PC-3 (cell line): ENCODE results near the gene FHL2. TPM values are rescaled to one million over a fixed set of nuclear protein-coding genes. Genes with fewer than 3 reads are reported as not detected.
A peak's percentile ranks its signal among the peaks of the same experiment; 100 is the strongest.

Experiments used
- ATAC-seq: fragments of 200-7000 bp; cut with Tn5 transposase; 2 replicates; pipeline ENCODE4 v1.9.1; 2020; ENCODE audit warnings: mild to moderate bottlenecking, moderate library complexity
- BruUV-seq: library from RNA; stranded (reverse); fragments of 400-500 nt; replicated peaks from 2 replicates; lab custom pipeline; 2021; lab: Mats Ljungman, UMichigan
- CTCF ChIA-PET: fragments of 300-600 bp; sonication (Branson Sonifier 250); formaldehyde crosslinking; loops from one replicate; lab custom pipeline; 2022; ENCODE audit warnings: antibody characterized with exemption; lab: Charles Lee
- POLR2A ChIA-PET: fragments of 300-600 bp; sonication (Branson Sonifier 250); formaldehyde crosslinking; loops from one replicate; lab custom pipeline; 2022; ENCODE audit warnings: antibody characterized with exemption; ENCODE audit not compliant: unreplicated experiment; lab: Charles Lee
- DNase-seq: peaks from one replicate; pipeline ENCODE4 v3.0.0-alpha.2; 2015
- H2AFZ ChIP-seq: fragments of 300-600 bp; sonication (generic); 2 replicates; pipeline ENCODE4 v1.6.0; 2016; ENCODE audit warnings: antibody characterized with exemption, low read length
- H3F3A ChIP-seq: fragments of 300-600 bp; sonication (generic); one replicate; pipeline ENCODE4 v1.6.0; 2017; ENCODE audit warnings: antibody characterized with exemption, low read length, control low read depth, mild to moderate bottlenecking; ENCODE audit not compliant: unreplicated experiment
- H3K27ac ChIP-seq: fragments of 300-600 bp; sonication (generic); 2 replicates; pipeline ENCODE4 v1.5.1; 2016; ENCODE audit warnings: mild to moderate bottlenecking, low read length
- H3K27me3 ChIP-seq: fragments of 300-600 bp; sonication (generic); 2 replicates; pipeline ENCODE4 v1.6.1; 2016; ENCODE audit warnings: low read length, mixed read lengths
- H3K36me3 ChIP-seq: fragments of 300-600 bp; sonication (generic); 2 replicates; pipeline ENCODE4 v1.6.1; 2016; ENCODE audit warnings: low read depth, mixed run types, low read length, mixed read lengths
- H3K4me1 ChIP-seq: fragments of 300-600 bp; sonication (generic); 2 replicates; pipeline ENCODE4 v1.5.1; 2016; ENCODE audit warnings: low read length; ENCODE audit not compliant: insufficient read depth
- H3K4me2 ChIP-seq: fragments of 300-600 bp; sonication (generic); 2 replicates; pipeline ENCODE4 v1.6.0; 2016; ENCODE audit warnings: low read length
- H3K4me3 ChIP-seq: fragments of 300-600 bp; sonication (generic); 2 replicates; pipeline ENCODE4 v1.5.1; 2016; ENCODE audit warnings: mild to moderate bottlenecking, low read length, mixed read lengths
- H3K79me2 ChIP-seq: fragments of 300-600 bp; sonication (generic); 2 replicates; pipeline ENCODE4 v1.6.1; 2017; ENCODE audit warnings: low read length, mixed read lengths
- H3K9ac ChIP-seq: fragments of 300-600 bp; sonication (generic); 2 replicates; pipeline ENCODE4 v1.6.0; 2016; ENCODE audit warnings: mild to moderate bottlenecking, low read length
- H3K9me2 ChIP-seq: fragments of 300-600 bp; sonication (generic); replicated peaks from 2 replicates; pipeline ENCODE4 v1.6.1; 2016; ENCODE audit warnings: mixed run types, low read length, mixed read lengths
- H3K9me3 ChIP-seq: fragments of 300-600 bp; sonication (generic); 2 replicates; pipeline ENCODE4 v1.6.1; 2016; ENCODE audit warnings: low read length, mixed read lengths
- H4K20me1 ChIP-seq: fragments of 300-600 bp; sonication (generic); 2 replicates; pipeline ENCODE4 v1.6.1; 2016; ENCODE audit warnings: low read length, mixed read lengths
- EZH2 ChIP-seq: fragments of 300-600 bp; sonication (generic); IDR thresholded peaks from one replicate; pipeline ENCODE4 v1.6.1; 2017; ENCODE audit warnings: antibody characterized with exemption, mild to moderate bottlenecking, low read length; ENCODE audit not compliant: unreplicated experiment
- EZH2phosphoT487 ChIP-seq: fragments of 300-600 bp; sonication (generic); IDR thresholded peaks from 2 replicates; pipeline ENCODE4 v1.6.1; 2018; ENCODE audit warnings: mild to moderate bottlenecking, antibody characterized with exemption, low read length, borderline replicate concordance
- intact Hi-C: fragments of 100-400 bp; cut with micrococcal nuclease; formaldehyde crosslinking; loops from 2 replicates; pipeline ENCODE4 v1.9.0; 2023
- total RNA-seq: library from RNA; depleted of rRNA; stranded (reverse); fragments of >200 nt; gene quantifications from 2 replicates; pipeline ENCODE4 v1.2.3, GENCODE V29; 2014
- TF ChIP-seq, protein P1 (sequence below): fragments of 300-600 bp; sonication (generic); conservative IDR thresholded peaks from 2 replicates; pipeline ENCODE4 v1.5.1; 2017; ENCODE audit warnings: antibody characterized with exemption, low read depth, mild to moderate bottlenecking, low read length

The FHL2 gene
- total RNA-seq, 1 experiment from 2014 or later = 118 TPM

- no peaks in the 10 kb centered on the region for H3K9me2 ChIP-seq
- H3F3A ChIP-seq = no peaks in the 10 kb centered on the region
- no peak overlapping the region for H3K4me2 ChIP-seq
- POLR2A ChIA-PET = no interaction called here
- no peak for TF ChIP-seq EZH2phosphoT487
- TF ChIP-seq EZH2 = no peak
- TF ChIP-seq, protein P1, sequence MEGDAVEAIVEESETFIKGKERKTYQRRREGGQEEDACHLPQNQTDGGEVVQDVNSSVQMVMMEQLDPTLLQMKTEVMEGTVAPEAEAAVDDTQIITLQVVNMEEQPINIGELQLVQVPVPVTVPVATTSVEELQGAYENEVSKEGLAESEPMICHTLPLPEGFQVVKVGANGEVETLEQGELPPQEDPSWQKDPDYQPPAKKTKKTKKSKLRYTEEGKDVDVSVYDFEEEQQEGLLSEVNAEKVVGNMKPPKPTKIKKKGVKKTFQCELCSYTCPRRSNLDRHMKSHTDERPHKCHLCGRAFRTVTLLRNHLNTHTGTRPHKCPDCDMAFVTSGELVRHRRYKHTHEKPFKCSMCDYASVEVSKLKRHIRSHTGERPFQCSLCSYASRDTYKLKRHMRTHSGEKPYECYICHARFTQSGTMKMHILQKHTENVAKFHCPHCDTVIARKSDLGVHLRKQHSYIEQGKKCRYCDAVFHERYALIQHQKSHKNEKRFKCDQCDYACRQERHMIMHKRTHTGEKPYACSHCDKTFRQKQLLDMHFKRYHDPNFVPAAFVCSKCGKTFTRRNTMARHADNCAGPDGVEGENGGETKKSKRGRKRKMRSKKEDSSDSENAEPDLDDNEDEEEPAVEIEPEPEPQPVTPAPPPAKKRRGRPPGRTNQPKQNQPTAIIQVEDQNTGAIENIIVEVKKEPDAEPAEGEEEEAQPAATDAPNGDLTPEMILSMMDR = no peak
- no peaks in the 10 kb centered on the region for H3K4me1 ChIP-seq
- peaks cover 83% of the 10 kb centered on the region for H3K36me3 ChIP-seq
- CTCF ChIA-PET = no interaction called here
- DNase-seq (no peak), ATAC-seq (no peak)
- no peak overlapping the region for H2AFZ ChIP-seq
- no peaks in the 10 kb centered on the region for H3K27me3 ChIP-seq
- no peaks in the 10 kb centered on the region for H3K79me2 ChIP-seq
- no TSS peak for BruUV-seq
- H3K27ac ChIP-seq = no peak overlapping the region
- no peak overlapping the region for H3K9ac ChIP-seq
- intact Hi-C loops = no loop called here
- no peaks in the 10 kb centered on the region for H4K20me1 ChIP-seq
- no peak overlapping the region for H3K4me3 ChIP-seq
- no peaks in the 10 kb centered on the region for H3K9me3 ChIP-seq
Observed at GRCh38 chr2:105362862-105363591, 35.8 kb downstream of the FHL2 start.

- CTCF ChIA-PET = no interaction called here
- H3K9me2 ChIP-seq = no peaks in the 10 kb centered on the region
- H3K4me2 ChIP-seq = no peak overlapping the region
- H3K27ac ChIP-seq = no peak overlapping the region
- H3K4me3 ChIP-seq = no peak overlapping the region
- no peaks in the 10 kb centered on the region for H3K9me3 ChIP-seq
- H3F3A ChIP-seq = peaks cover 5% of the 10 kb centered on the region
- BruUV-seq = TSS peak; percentile 21
- intact Hi-C loops = no loop called here
- no peak for DNase-seq
- no peaks in the 10 kb centered on the region for H4K20me1 ChIP-seq
- H3K4me1 ChIP-seq = no peaks in the 10 kb centered on the region
- H2AFZ ChIP-seq = no peak overlapping the region
- H3K79me2 ChIP-seq = no peaks in the 10 kb centered on the region
- ATAC-seq = no peak
- H3K9ac ChIP-seq = no peak overlapping the region
- peaks cover 86% of the 10 kb centered on the region for H3K36me3 ChIP-seq
- TF ChIP-seq EZH2 (no peak), EZH2phosphoT487 (no peak)
- TF ChIP-seq, protein P1 = no peak
- POLR2A ChIA-PET = no interaction called here
- no peaks in the 10 kb centered on the region for H3K27me3 ChIP-seq
Observed at GRCh38 chr2:105361102-105361889, 37.6 kb downstream of the FHL2 start.

DNA sequence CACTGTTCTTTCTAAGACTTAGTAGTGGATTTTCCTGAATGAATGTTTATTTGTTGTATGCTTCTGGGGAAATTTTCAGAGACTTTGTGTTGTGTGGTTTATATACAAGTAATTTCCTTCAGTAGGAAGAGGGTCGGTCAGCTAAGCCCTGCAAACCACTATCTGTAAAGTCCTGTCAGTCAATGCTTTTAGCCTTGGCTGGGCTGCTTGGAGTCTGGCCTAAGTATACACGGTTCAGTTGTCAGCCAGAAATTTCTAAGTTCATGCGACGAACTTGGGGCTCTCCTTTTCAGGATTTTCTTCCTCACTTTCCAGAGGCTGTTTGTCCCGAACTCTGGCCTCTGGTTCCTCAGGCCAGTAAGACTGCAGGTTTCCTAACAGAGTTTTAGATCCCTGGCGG, 40.3 kb downstream of the FHL2 start:
- ATAC-seq (no peak), DNase-seq (no peak)
- no peaks in the 10 kb centered on the region for H3K4me1 ChIP-seq
- POLR2A ChIA-PET = no interaction called here
- H3K9me2 ChIP-seq = no peaks in the 10 kb centered on the region
- peaks cover 68% of the 10 kb centered on the region for H3K36me3 ChIP-seq
- no peak overlapping the region for H3K4me3 ChIP-seq
- CTCF ChIA-PET = no interaction called here
- intact Hi-C loops = no loop called here
- TF ChIP-seq EZH2phosphoT487 (no peak), EZH2 (no peak)
- TF ChIP-seq, protein P1 = no peak
- H3K9ac ChIP-seq = no peak overlapping the region
- no peak overlapping the region for H3K27ac ChIP-seq
- no peak overlapping the region for H3K4me2 ChIP-seq
- H4K20me1 ChIP-seq = no peaks in the 10 kb centered on the region
- peaks cover 5% of the 10 kb centered on the region for H3F3A ChIP-seq
- H3K27me3 ChIP-seq = no peaks in the 10 kb centered on the region
- H3K9me3 ChIP-seq = no peaks in the 10 kb centered on the region
- H3K79me2 ChIP-seq = no peaks in the 10 kb centered on the region
- H2AFZ ChIP-seq = no peak overlapping the region
- no TSS peak for BruUV-seq
